Natural killer cell treated with Interleukin-12 subunit alpha and Interleukin-12 subunit beta and Interleukin-15 and Interleukin-18, amount 100 ng/mL, for 72 hours (primary cell): ENCODE measurements around the gene MUC22. TPM values are rescaled to one million over a fixed set of nuclear protein-coding genes. Genes with fewer than 3 reads are reported as not detected.
"Not testable (repeated sequence)": the region's sequence is repeated elsewhere in the genome, so short reads cannot be mapped to it uniquely, and the experiment has no call there.

Source experiments
- ATAC-seq, 2 donors: fragments of 150-1000 bp; cut with Tn5 transposase in 1 of 2; sonication (Bioruptor Pico), chemical (Tn5 transposase) in 1 of 2; 2 replicates each; pipeline ENCODE4 v1.10.0; 2021
- DNase-seq: peaks from one replicate; pipeline ENCODE4 v3.0.0; 2022; ENCODE audit warnings: low spot score
- H3K27ac Mint-ChIP-seq, 2 donors: 1 replicate in 1 of 2; 2 replicates in 1 of 2; pipeline ENCODE4 v1.8.0; 2022; ENCODE audit warnings: mixed read lengths in 2 of 2, mild to moderate bottlenecking in 1 of 2, moderate library complexity in 1 of 2
- H3K27me3 Mint-ChIP-seq, 2 donors: 1 replicate in 1 of 2; 2 replicates in 1 of 2; pipeline ENCODE4 v1.8.0; 2022; ENCODE audit warnings: mixed read lengths in 2 of 2
- H3K36me3 Mint-ChIP-seq: one replicate; pipeline ENCODE4 v1.8.0; 2022; ENCODE audit warnings: mixed read lengths
- H3K4me1 Mint-ChIP-seq, 2 donors: 1 replicate in 1 of 2; 2 replicates in 1 of 2; pipeline ENCODE4 v1.8.0; 2022; ENCODE audit warnings: low read depth in 2 of 2, mixed read lengths in 2 of 2, mild to moderate bottlenecking in 1 of 2
- H3K4me3 Mint-ChIP-seq: one replicate; pipeline ENCODE4 v1.8.0; 2022; ENCODE audit warnings: mixed read lengths
- H3K9me3 Mint-ChIP-seq: 2 replicates; pipeline ENCODE4 v1.8.0; 2022; ENCODE audit warnings: mixed read lengths
- total RNA-seq, 2 donors: library from RNA; stranded (reverse); gene quantifications; one replicate each; pipeline ENCODE4 v1.2.3, GENCODE V29; 2022

Gene MUC22
- total RNA-seq, 2 donors from 2014 or later = not detected

- Mint-ChIP-seq H3K36me3 (no peaks in the 10 kb centered on the region), H3K9me3 (no peaks in the 10 kb centered on the region), H3K4me1 (no peaks in the 10 kb centered on the region), H3K27me3 (peaks cover 41 to 42% of the 10 kb centered on the region in 2 donors), H3K27ac (no peak overlapping the region), H3K4me3 (no peak overlapping the region)
- DNase-seq (no peak), ATAC-seq (no peak)
Measured at GRCh38 chr6:31005249-31006020, 4.8 kb upstream of the MUC22 start.

GRCh38 chr6:31007694-31008093 lies 2.6 kb upstream of the MUC22 start:
- H3K27me3 Mint-ChIP-seq = peaks cover 42 to 50% of the 10 kb centered on the region in 2 donors
- no peak for ATAC-seq
- H3K36me3 Mint-ChIP-seq = no peaks in the 10 kb centered on the region
- no peak overlapping the region for H3K27ac Mint-ChIP-seq
- no peak overlapping the region for H3K4me3 Mint-ChIP-seq
- no peaks in the 10 kb centered on the region for H3K4me1 Mint-ChIP-seq
- H3K9me3 Mint-ChIP-seq = no peaks in the 10 kb centered on the region
- DNase-seq = no peak

GRCh38 chr6:31008165-31008564 lies 2.1 kb upstream of the MUC22 start:
- Mint-ChIP-seq H3K27ac (no peak overlapping the region), H3K27me3 (peaks cover 41 to 46% of the 10 kb centered on the region in 2 donors), H3K36me3 (no peaks in the 10 kb centered on the region), H3K9me3 (no peaks in the 10 kb centered on the region), H3K4me3 (no peak overlapping the region), H3K4me1 (no peaks in the 10 kb centered on the region)
- ATAC-seq = no peak
- no peak for DNase-seq

DNA sequence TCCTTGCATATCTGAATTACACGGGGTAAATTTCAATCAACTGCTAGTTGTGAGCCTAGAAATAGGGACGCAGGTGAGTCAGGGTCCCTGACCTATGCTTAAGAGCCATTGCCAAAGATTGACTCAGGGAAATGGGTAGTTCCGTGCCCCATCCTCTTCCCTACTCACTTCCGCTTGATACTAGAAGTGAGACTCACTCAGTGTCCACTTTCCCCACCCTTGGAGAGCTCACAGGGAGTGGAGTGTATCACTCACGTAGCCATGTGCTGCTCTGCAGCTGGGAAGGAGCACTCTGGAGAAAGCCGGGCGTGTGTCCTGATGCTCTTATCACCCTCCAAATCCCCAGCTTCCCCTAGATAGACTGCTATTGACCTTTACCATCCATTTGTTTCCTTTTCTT lies 543 bp upstream of the MUC22 start:
- DNase-seq (no peak), ATAC-seq (no peak)
- Mint-ChIP-seq H3K27me3 (peaks cover 51 to 60% of the 10 kb centered on the region in 2 donors), H3K9me3 (no peaks in the 10 kb centered on the region), H3K4me1 (no peaks in the 10 kb centered on the region), H3K27ac (no peak overlapping the region), H3K36me3 (no peaks in the 10 kb centered on the region), H3K4me3 (no peak overlapping the region)

GRCh38 chr6:31011153-31011552 lies 879 bp downstream of the MUC22 start:
- Mint-ChIP-seq H3K4me1 (no peaks in the 10 kb centered on the region), H3K27me3 (peaks cover 48 to 65% of the 10 kb centered on the region in 2 donors), H3K4me3 (no peak overlapping the region), H3K9me3 (no peaks in the 10 kb centered on the region), H3K36me3 (peaks cover 4% of the 10 kb centered on the region), H3K27ac (no peak overlapping the region)
- no peak for ATAC-seq
- DNase-seq = no peak

- Mint-ChIP-seq H3K27ac (no peak overlapping the region), H3K9me3 (no peaks in the 10 kb centered on the region), H3K4me3 (no peak overlapping the region), H3K4me1 (no peaks in the 10 kb centered on the region), H3K36me3 (peaks cover 5% of the 10 kb centered on the region), H3K27me3 (peaks cover 44 to 55% of the 10 kb centered on the region in 2 donors)
- DNase-seq (no peak), ATAC-seq (no peak)
Measured at GRCh38 chr6:31016659-31017299, 6.5 kb downstream of the MUC22 start.

DNA sequence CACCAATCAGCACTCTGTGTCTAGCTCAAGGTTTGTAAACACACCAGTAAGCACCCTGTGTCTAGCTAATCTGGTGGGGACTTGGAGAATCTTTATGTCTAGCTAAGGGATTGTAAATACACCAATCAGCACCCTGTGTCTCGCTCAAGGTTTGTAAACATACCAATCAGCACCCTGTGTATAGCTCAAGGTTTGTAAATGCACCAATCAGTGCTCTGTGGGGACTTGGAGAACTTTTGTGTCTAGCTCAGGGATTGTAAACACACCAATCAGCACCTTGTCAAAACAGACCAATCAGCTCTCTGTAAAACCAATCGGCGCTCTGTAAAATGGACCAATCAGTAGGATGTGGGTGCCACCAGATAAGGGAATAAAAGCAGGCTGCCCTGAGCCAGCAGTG lies 7.2 kb downstream of the MUC22 start:
- not testable (repeated sequence) for ATAC-seq

GRCh38 chr6:31020057-31020456 lies 9.8 kb downstream of the MUC22 start:
- no peaks in the 10 kb centered on the region for H3K4me1 Mint-ChIP-seq
- H3K9me3 Mint-ChIP-seq = no peaks in the 10 kb centered on the region
- no peak overlapping the region for H3K27ac Mint-ChIP-seq
- no peak overlapping the region for H3K4me3 Mint-ChIP-seq
- peaks cover 31 to 49% of the 10 kb centered on the region in 2 donors for H3K27me3 Mint-ChIP-seq
- H3K36me3 Mint-ChIP-seq = peaks cover 5% of the 10 kb centered on the region
- ATAC-seq (no peak), DNase-seq (no peak)

More for the DNA sequence above, 7.2 kb downstream of the MUC22 start:
- not testable (repeated sequence) for H3K36me3 Mint-ChIP-seq, H3K4me3 Mint-ChIP-seq, DNase-seq, H3K4me1 Mint-ChIP-seq, H3K9me3 Mint-ChIP-seq, H3K27ac Mint-ChIP-seq
- peaks cover 41 to 50% of the 10 kb centered on the region in 2 donors for H3K27me3 Mint-ChIP-seq

DNA sequence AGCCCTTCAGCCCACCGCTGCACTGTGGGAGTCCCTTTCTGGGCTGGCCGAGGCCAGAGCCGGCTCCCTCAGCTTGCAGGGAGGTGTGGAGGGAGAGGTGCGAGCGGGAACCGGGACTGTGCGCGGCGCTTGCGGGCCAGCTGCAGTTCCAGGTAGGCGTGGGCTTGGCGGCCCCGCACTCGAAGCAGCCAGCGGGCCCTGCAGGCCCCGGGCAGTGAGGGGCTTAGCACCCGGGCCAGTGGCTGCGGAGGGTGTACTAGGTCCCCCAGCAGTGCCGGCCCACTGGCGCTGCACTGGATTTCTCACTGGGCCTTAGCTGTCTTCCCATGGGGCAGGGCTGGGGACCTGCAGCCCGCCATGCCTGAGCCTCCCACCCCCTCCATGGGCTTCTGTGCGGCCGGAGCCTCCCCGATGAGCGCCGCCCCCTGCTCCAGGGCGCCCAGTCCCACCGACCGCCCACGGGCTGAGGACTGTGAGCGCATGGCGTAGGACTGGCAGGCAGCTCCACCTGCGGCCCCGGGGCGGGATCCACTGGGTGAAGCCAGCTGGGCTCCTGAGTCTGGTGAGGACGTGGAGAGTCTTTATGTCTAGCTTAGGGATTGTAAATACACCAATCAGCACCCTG lies 10.5 kb downstream of the MUC22 start:
- not testable (repeated sequence) for H3K9me3 Mint-ChIP-seq, H3K36me3 Mint-ChIP-seq, DNase-seq, H3K27ac Mint-ChIP-seq, H3K4me1 Mint-ChIP-seq, ATAC-seq, H3K4me3 Mint-ChIP-seq
- peaks cover 33 to 46% of the 10 kb centered on the region in 2 donors for H3K27me3 Mint-ChIP-seq

GRCh38 chr6:31021705-31022531 lies 11.6 kb downstream of the MUC22 start:
- not testable (repeated sequence) for ATAC-seq, H3K4me1 Mint-ChIP-seq, H3K4me3 Mint-ChIP-seq, H3K9me3 Mint-ChIP-seq, H3K36me3 Mint-ChIP-seq, H3K27ac Mint-ChIP-seq, DNase-seq
- H3K27me3 Mint-ChIP-seq = peaks cover 32 to 50% of the 10 kb centered on the region in 2 donors

GRCh38 chr6:31025595-31025994 lies 15.3 kb downstream of the MUC22 start:
- DNase-seq (no peak), ATAC-seq (peak in 1 of 2 donors; percentile 11)
- H3K9me3 Mint-ChIP-seq = no peaks in the 10 kb centered on the region
- H3K27me3 Mint-ChIP-seq = peaks cover 23 to 38% of the 10 kb centered on the region in 2 donors
- H3K4me1 Mint-ChIP-seq = peaks cover 0 to 2% of the 10 kb centered on the region in 2 donors
- H3K4me3 Mint-ChIP-seq = no peak overlapping the region
- H3K27ac Mint-ChIP-seq = no peak overlapping the region
- no peaks in the 10 kb centered on the region for H3K36me3 Mint-ChIP-seq

- no peaks in the 10 kb centered on the region for H3K36me3 Mint-ChIP-seq
- peaks cover 42 to 59% of the 10 kb centered on the region in 2 donors for H3K27me3 Mint-ChIP-seq
- H3K4me1 Mint-ChIP-seq = peaks cover 3 to 6% of the 10 kb centered on the region in 2 donors
- DNase-seq = no peak
- H3K27ac Mint-ChIP-seq = no peak overlapping the region
- H3K4me3 Mint-ChIP-seq = no peak overlapping the region
- H3K9me3 Mint-ChIP-seq = no peaks in the 10 kb centered on the region
- no peak for ATAC-seq
Measured at GRCh38 chr6:31031095-31031494, 20.8 kb downstream of the MUC22 start.

DNA sequence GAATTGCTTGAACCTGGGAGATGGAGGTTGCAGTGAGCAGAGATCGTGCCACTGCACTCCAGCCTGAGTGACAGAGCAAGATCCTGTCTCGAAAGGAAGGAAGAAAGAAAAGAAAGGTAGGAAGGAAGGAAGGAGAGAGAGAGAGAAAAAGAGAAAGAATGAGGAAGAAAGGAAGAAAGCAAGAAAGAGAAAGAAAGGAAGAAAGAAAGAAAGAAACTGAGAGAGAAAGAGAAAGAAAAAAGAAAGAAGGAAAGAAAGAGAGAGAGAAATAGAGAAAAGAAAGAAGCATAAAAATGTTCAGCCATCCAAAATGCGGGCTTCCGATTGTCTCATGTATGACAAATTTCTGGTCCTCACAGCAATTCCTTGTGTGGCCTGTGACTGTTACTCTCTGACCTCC lies 22.8 kb downstream of the MUC22 start:
- no peak overlapping the region for H3K4me3 Mint-ChIP-seq
- DNase-seq (no peak), ATAC-seq (no peak)
- H3K4me1 Mint-ChIP-seq = peaks cover 3 to 6% of the 10 kb centered on the region in 2 donors
- H3K27me3 Mint-ChIP-seq = peaks cover 49 to 67% of the 10 kb centered on the region in 2 donors
- no peak overlapping the region for H3K27ac Mint-ChIP-seq
- no peaks in the 10 kb centered on the region for H3K9me3 Mint-ChIP-seq
- H3K36me3 Mint-ChIP-seq = no peaks in the 10 kb centered on the region
